NCI-H187 treated with DMSO at 0.1 percent for 48 hours (cell line): Measurements from ENCODE around the gene FAM124B.

Experiments used
- DNase-seq: peaks from one replicate; lab custom pipeline; 2025; lab: John Stamatoyannopoulos, UW

FAM124B gene

GRCh38 chr2:224381521-224382279 lies 20.2 kb downstream of the FAM124B start:
- DNase-seq, result no peak

- DNase-seq, result no peak
Observed at GRCh38 chr2:224379986-224380385, 21.9 kb downstream of the FAM124B start.

- no peak for DNase-seq
Observed at GRCh38 chr2:224379172-224379571, 22.7 kb downstream of the FAM124B start.

- DNase-seq, result no peak
Observed at GRCh38 chr2:224378701-224379097, 23.2 kb downstream of the FAM124B start.

GRCh38 chr2:224377751-224378700 lies 23.9 kb downstream of the FAM124B start:
- no peak for DNase-seq

GRCh38 chr2:224372641-224373040 lies 29.3 kb downstream of the FAM124B start:
- no peak for DNase-seq

GRCh38 chr2:224369028-224369632 lies 32.8 kb downstream of the FAM124B start:
- DNase-seq, result no peak

GRCh38 chr2:224366267-224366844 lies 35.6 kb downstream of the FAM124B start:
- no peak for DNase-seq

- no peak for DNase-seq
Observed at GRCh38 chr2:224365331-224365730, 36.6 kb downstream of the FAM124B start.

- DNase-seq, result no peak
Observed at GRCh38 chr2:224363281-224363680, 38.6 kb downstream of the FAM124B start.

- no peak for DNase-seq
Observed at GRCh38 chr2:224362094-224362493, 39.8 kb downstream of the FAM124B start.

- no peak for DNase-seq
Observed at GRCh38 chr2:224360801-224361251, 41.1 kb downstream of the FAM124B start.

GRCh38 chr2:224359569-224359968 lies 42.3 kb downstream of the FAM124B start:
- DNase-seq, result no peak

GRCh38 chr2:224357098-224357901 lies 44.6 kb downstream of the FAM124B start:
- DNase-seq, result no peak

- no peak for DNase-seq
Observed at GRCh38 chr2:224354632-224355211, 47.2 kb downstream of the FAM124B start.

GRCh38 chr2:224350703-224351102 lies 51.2 kb downstream of the FAM124B start:
- DNase-seq, result no peak

- DNase-seq, result no peak
Observed at GRCh38 chr2:224349396-224349795, 52.5 kb downstream of the FAM124B start.

- no peak for DNase-seq
Observed at GRCh38 chr2:224347176-224348051, 54.5 kb downstream of the FAM124B start.

- no peak for DNase-seq
Observed at GRCh38 chr2:224345492-224345891, 56.4 kb downstream of the FAM124B start.

GRCh38 chr2:224343226-224343625 lies 58.7 kb downstream of the FAM124B start:
- no peak for DNase-seq
